Amniotic epithelial cell (primary cell): ENCODE data around the gene KIF3A.

Source experiments
- DNase-seq: peaks from one replicate; pipeline ENCODE4 v3.0.0-alpha.2; 2010; ENCODE audit warnings: low read depth

The KIF3A gene

GRCh38 chr5:132736853-132737833 lies at the start of gene KIF3A:
KIF3A (minus strand) TSS chr5:132737546; CDS start chr5:132737419, 127 bp downstream.
- peak; percentile 85 for DNase-seq

DNA sequence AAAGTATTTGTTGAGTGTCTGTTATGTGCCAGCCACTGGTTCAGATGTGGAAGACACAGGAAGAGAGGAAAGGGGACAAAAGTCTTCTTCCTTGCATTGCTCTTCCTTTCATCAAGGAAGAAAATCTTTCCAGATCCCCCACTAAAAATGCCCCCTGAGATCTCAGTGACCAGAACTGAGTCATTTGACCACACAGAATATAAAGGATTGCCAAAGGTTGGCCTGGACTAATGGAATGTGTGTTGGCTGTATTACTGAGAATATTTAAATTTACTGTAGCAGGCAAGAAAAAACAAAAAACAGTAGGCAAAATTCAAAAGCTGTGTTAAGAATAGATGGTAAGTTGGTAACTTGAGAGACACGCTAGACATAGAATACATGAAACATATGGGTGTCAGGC lies 49.7 kb upstream of the KIF3A start:
- peak; percentile 39 for DNase-seq

GRCh38 chr5:132785864-132786263 lies 48.5 kb upstream of the KIF3A start:
- no peak for DNase-seq

DNA sequence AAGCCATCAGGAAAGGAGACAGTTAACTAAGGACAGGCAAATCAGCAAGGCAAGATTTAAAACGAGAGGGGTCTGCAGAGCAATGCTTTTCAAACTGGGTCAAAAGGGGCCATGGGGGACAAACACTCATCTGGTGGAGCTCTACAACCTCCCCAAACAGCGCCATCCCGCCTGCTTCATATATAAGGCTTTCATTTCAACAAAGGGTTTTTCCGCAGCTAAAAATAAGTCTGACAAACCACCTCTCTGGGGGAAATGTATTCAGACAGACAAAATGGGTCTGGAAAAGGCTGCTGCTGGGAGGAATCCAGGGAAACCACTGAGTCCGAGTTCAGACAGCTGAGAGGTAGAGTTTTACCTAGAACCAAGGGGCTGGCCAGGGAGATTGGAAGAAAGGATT lies 48.0 kb upstream of the KIF3A start:
- DNase-seq: no peak

DNA sequence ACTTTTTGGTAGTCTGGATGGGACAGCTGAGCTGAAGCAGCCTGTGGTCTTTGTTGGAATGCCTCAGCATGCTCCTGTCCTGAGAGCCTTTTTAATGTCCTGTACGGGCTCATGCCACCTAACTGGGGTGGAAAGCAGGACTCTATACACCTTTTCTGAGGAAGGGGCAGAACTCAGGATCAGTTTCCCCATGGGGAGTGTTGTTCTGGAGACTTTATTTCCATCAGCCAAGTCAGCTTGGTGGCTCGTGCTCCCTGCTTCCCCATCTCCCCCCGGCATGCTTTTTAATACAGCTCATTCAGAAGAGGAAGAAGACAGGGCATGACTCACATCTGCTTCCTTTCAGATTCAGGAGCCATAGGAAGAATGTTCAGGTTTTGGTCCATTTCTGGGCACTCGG lies 44.8 kb upstream of the KIF3A start:
- DNase-seq: peak; percentile 35

- DNase-seq: no peak
These were observed 43.7 kb upstream of the KIF3A start for GRCh38 chr5:132781029-132781428.

DNA sequence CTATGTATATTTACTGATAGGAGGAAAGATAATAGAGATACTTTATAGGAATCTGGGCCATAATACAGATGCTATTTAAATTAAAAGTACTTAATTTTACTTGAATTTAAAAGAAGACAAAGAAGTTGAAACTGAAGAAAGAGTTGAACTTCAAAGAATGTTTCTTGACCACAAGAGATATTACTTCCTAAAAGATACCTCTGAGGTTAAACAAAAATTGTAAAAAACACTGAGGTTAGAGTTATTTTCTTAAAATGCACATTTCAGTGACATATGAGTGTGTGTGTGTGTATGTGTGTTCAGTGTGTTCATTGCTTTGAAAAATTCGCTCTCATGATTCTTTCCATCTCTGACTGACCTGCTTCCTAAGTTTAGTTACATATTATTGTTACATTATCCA lies 43.2 kb upstream of the KIF3A start:
- DNase-seq: no peak

- no peak for DNase-seq
These were observed 42.6 kb upstream of the KIF3A start for GRCh38 chr5:132779961-132780360.

GRCh38 chr5:132778856-132779255 lies 41.5 kb upstream of the KIF3A start:
- DNase-seq: no peak

DNA sequence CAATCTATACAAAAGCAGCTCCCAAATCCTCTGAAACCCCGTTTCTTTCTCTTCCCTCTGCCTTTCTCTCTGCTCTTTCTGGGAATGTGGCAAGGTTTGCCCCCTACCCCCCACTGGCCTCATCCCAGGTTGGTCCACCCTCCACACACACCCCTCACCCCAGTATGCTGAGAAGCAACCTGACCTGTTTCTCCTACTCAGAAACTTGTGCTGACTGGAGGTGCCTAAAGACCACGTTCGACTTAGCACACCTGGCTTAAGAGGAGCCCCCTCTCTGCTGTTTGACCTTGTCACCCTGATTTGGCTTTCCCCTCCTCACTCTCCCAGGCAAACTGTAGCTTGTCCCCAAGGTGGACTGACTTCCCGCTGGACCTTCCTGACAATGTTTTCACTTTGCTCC lies 40.8 kb upstream of the KIF3A start:
- no peak for DNase-seq

- no peak for DNase-seq
These were observed 40.1 kb upstream of the KIF3A start, which contains the start of gene SEPTIN8 for GRCh38 chr5:132777209-132778069. SEPTIN8 (minus strand) TSS chr5:132777239; CDS start chr5:132777137, 102 bp downstream.

DNA sequence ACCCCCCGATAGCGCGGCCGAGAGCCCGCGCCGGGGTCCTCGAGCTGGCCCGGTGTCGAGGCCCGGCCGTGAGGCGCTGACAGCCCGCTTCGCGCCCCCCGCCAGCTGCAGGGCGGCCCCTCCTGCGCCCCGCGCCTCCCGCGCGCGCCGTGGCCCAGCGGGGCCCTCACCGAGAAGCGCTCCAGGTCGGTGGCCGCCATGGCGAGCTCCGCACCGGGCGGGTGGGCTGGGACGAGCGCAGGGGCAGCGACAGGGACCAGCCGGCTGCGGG lies 39.5 kb upstream of the KIF3A start:
- DNase-seq: no peak

- DNase-seq: no peak
These were observed 39.0 kb upstream of the KIF3A start for GRCh38 chr5:132776131-132776937.

DNA sequence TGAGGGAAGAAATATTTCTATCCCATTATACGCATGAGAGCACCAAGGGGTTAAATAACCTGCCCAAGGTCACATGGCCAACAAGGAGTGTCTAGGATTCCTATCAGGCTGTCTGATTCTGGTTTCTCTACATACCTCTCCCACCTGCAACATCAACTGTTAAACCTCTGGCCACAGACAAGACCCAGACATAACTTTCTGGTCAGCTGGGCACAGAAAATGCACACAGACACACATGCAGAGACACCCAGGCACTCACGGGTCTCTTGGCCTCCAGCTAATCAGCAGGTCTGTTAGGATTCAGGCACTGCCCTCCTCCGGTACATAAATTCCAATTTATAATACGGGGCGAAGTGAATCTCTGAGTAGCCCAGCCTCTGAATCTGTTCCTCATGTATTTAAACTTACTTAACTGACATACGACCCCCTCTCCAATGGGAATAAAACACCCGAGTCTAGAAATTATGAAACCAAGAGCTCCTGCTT lies 38.2 kb upstream of the KIF3A start:
- DNase-seq: no peak

GRCh38 chr5:132774896-132775295 lies 37.5 kb upstream of the KIF3A start:
- DNase-seq: no peak

GRCh38 chr5:132774406-132774805 lies 37.1 kb upstream of the KIF3A start:
- no peak for DNase-seq

DNA sequence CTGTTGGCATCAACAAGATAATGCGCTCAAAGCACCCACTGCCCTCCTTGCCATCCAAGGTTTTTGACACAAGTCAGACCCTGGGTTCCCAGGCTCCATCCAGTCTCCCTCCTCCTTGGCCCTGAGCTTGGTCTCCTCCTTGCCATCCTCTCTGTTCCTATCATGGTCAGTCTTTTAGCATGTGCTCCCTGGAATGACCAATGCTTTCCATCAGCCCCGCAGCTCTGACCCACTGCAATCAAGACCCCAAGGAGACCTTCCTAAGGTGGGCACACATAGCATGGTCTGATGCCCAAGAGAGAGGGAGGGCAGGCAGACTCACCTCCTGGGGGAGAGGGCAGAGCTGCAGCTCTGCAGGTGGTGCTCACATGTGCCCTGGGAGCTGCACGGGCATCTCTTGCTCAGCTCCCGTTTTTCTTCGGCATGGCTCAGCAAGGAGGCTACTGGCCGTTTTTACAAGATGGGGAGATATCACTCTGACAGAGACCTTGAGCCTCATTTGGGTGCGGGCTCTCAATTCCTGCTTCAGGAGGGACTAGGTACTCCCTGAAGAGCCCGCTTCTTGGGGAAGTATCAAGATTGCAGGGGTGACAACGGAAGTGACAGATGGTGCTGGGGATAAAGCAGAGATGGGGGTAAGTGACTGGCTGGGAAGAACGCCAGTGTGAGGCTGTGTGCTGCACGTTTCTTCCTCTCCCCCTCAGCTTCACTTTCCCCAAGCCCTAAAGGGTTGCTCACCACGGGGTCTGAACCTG lies 36.4 kb upstream of the KIF3A start:
- no peak for DNase-seq

DNA sequence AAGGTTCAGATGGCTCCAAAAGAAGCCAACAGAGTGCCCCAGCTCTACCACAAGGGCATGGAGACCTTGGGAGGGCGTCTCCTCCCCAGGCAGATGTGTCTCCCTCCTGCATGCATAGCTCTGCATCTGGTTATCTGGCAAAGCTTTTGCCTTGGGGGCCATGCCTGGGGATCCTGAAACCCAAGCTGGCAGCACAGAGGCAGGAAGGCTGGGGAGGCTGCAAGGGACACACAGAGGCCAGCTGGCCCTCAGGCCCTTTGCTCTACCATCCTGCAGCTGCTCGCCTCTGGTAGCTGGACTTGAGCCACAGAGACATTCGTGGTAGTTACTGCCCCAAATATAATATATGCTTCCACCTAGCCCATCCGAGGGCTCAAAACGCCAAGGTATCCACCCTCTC lies 35.8 kb upstream of the KIF3A start:
- no peak for DNase-seq

DNA sequence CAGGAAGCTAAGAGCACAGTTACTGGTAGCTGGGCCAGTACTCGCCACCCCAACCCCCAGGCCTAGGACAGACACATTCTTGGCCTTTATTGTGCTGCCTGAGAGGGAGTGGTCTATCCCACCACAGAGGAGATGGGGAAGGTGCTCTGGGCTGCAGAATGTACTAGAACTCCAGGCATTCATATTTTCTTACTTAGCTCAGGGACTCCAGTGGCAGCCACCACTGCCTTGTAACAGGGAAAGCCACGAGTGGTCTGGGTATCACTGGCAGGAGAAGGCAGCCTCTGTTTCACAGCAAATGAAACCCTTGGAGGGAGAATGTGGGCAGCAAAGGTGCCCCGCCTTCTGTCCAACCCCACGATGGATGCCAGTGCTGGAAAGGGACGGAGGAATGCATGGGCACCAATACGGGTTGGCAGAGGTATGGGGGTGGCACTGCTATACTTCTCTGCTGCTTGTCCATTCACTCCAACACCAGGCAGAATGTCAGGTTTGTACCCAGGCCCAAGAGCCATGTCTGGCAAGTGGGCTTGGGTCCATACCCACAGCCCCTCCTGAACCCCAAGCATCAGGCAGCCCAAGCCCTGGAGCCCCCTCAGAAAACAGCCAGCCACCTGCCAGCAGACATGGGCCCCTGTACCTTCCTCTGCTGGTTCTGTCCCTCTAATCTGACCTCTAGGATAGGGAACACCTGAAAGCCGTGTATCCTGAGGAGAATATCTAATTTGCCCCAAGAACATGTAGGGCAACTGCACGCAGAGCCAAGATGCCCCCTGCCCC lies 35.1 kb upstream of the KIF3A start:
- DNase-seq: no peak

DNA sequence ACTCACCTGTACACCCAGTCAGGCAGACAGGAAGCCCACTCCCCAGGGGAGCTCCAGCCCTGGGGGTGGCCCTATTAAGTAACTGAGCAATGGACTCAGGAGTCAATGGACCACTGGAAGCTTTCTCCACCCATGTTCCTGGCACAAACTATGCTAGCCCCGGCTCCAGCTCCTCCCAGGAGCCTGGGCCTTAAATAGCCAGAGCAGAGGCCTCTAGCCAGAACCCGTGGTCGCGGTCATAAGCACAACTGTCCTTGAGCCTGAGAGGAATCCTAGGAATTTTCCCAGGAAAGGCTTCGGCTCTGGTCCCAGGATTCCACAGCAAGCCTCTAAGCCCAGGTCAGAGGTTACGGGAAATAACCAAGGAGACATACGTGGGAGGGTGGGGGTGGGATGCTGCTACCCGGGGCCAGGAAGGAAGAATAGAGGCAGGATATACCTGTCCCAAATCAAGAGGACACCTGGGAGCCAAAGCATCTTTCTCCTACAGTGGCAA lies 34.2 kb upstream of the KIF3A start:
- peak; percentile 86 for DNase-seq
